Endodermal cell (in vitro differentiated cells): ENCODE results near the gene TLNRD1. TPM values are rescaled to one million over a fixed set of nuclear protein-coding genes. Genes with fewer than 3 reads are reported as not detected.
A peak's percentile ranks its signal among the peaks of the same experiment; 100 is the strongest.

Source experiments
- DNase-seq: peaks from one replicate; pipeline ENCODE4 v3.0.0-alpha.2; 2017
- H3K27ac ChIP-seq: 2 replicates; pipeline ENCODE4 v1.5.1; 2013; ENCODE audit warnings: mild to moderate bottlenecking, low read depth, low read length, moderate library complexity
- H3K27me3 ChIP-seq: 2 replicates; pipeline ENCODE4 v1.6.1; 2013; ENCODE audit warnings: mild to moderate bottlenecking, low read length, moderate library complexity; ENCODE audit not compliant: insufficient read depth, control insufficient read depth, poor library complexity, severe bottlenecking
- H3K36me3 ChIP-seq: 2 replicates; pipeline ENCODE4 v1.7.0; 2013; ENCODE audit warnings: mild to moderate bottlenecking, low read length, moderate library complexity; ENCODE audit not compliant: control insufficient read depth, insufficient read depth
- H3K4me1 ChIP-seq: one replicate; pipeline ENCODE4 v1.7.0; 2013; ENCODE audit warnings: low read length; ENCODE audit not compliant: control insufficient read depth, insufficient read depth
- H3K4me3 ChIP-seq: 2 replicates; pipeline ENCODE4 v1.5.1; 2013; ENCODE audit warnings: mild to moderate bottlenecking, low read length, moderate library complexity
- H3K9ac ChIP-seq: 2 replicates; pipeline ENCODE4 v1.6.1; 2013; ENCODE audit warnings: mild to moderate bottlenecking, low read length, moderate library complexity; ENCODE audit not compliant: poor library complexity, severe bottlenecking; ENCODE audit errors: extremely low read depth
- H3K9me3 ChIP-seq: 2 replicates; pipeline ENCODE4 v1.6.1; 2013; ENCODE audit warnings: mild to moderate bottlenecking, low read length, moderate library complexity; ENCODE audit not compliant: control insufficient read depth
- H3K27ac Mint-ChIP-seq: 2 replicates; pipeline ENCODE4 v1.8.0; 2020; ENCODE audit warnings: mixed read lengths
- H3K27me3 Mint-ChIP-seq: 2 replicates; pipeline ENCODE4 v1.8.0; 2021; ENCODE audit warnings: mild to moderate bottlenecking, mixed read lengths; ENCODE audit not compliant: insufficient read depth
- H3K36me3 Mint-ChIP-seq: 2 replicates; pipeline ENCODE4 v1.8.0; 2020; ENCODE audit warnings: low read depth, mixed read lengths
- H3K4me1 Mint-ChIP-seq: 2 replicates; pipeline ENCODE4 v1.8.0; 2020; ENCODE audit warnings: mixed read lengths
- H3K4me3 Mint-ChIP-seq: 2 replicates; pipeline ENCODE4 v1.8.0; 2020; ENCODE audit warnings: mild to moderate bottlenecking, moderate library complexity, mixed read lengths
- H3K9me3 Mint-ChIP-seq: 2 replicates; pipeline ENCODE4 v1.8.0; 2020; ENCODE audit warnings: mild to moderate bottlenecking, mixed read lengths
- CTCF ChIP-seq: fragments of 200-600 bp; sonication (generic); conservative IDR thresholded peaks from 2 replicates; pipeline ENCODE4 v1.5.0; 2021; ENCODE audit warnings: antibody characterized with exemption, mild to moderate bottlenecking
- WGBS, 2 experiments: methylation state at CpG; one replicate each; pipeline versions ENCODE4 v1.1.5 to v1.1.7; 2013; ENCODE audit warnings: missing lambda C conversion rate in 2 of 2, mixed read lengths in 1 of 2; ENCODE audit not compliant: insufficient coverage in 1 of 2, insufficient read length in 1 of 2; 5-methylcytosine and 5-hydroxymethylcytosine counted together
- total RNA-seq, 2 donors: library from RNA; stranded (reverse); fragmentation: NEBNext Ultra II Directional in 1 of 2; extraction: Animal tissue kit (Norgen Biotek cat#: 25700) in 1 of 2; gene quantifications; 2 replicates in 1 of 2; 3 replicates in 1 of 2; pipeline ENCODE4 v1.2.1, GENCODE V29; 2021

Gene TLNRD1
- total RNA-seq, 2 donors from 2014 or later, result 25.1 to 28.2 TPM

- Mint-ChIP-seq H3K4me3 (no peak overlapping the region), H3K4me1 (peaks cover 11% of the 10 kb centered on the region), H3K9me3 (no peaks in the 10 kb centered on the region), H3K27ac (no peak overlapping the region), H3K27me3 (no peaks in the 10 kb centered on the region), H3K36me3 (no peaks in the 10 kb centered on the region)
- TF ChIP-seq CTCF, result no peak
- no peak for DNase-seq
- WGBS, 2 experiments, result 91 to 95% methylated on average over 6 to 7 of the region's 7 CpGs
- Histone ChIP-seq H3K4me3 (no peak overlapping the region), H3K27me3 (no peaks in the 10 kb centered on the region), H3K36me3 (no peaks in the 10 kb centered on the region), H3K27ac (no peak overlapping the region), H3K4me1 (no peaks in the 10 kb centered on the region), H3K9ac (no peak overlapping the region), H3K9me3 (no peaks in the 10 kb centered on the region)
Measured at GRCh38 chr15:81021321-81021720, 20.6 kb downstream of the TLNRD1 start.

DNA sequence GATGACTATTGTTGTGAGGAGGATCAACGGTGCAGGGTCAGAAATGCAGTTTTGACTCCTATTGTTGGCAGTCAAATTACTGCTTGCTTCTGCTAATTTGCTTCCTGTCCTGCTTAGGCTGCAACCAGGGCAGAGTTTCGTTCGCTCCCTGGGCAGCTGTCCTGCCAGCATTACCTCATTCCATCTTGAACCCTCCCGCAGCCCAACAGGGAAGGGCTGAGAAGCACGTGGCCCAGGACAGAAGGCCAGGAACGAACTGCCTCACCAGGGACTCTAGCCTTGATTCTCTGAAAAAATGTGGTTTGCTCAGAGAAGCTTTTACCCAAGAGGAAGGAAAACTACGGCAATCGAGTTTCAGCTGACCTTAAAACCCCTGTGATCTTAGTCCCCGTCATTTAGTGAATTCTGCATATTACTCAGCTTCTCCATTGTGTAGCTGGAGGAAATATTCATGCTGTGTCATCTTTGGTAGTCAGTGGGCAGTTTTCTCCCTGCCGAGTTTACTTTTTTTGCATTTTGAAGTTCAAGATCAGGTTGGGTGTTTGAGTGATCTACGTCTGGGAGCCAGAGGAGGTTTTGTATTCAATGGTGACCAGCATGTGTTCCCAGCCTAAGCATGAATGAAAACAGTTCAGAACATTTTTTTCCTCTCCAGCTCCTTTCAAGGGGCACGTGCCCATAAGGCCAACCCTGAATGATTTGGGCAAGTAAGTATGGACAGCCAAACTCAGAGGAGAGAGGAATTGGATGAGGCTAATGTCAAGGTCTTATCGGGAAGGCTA is 23.0 kb downstream of the TLNRD1 start:
- H3K4me1 Mint-ChIP-seq, result peaks cover 11% of the 10 kb centered on the region
- H3K9ac ChIP-seq, result no peak overlapping the region
- TF ChIP-seq CTCF, result no peak
- H3K36me3 Mint-ChIP-seq, result no peaks in the 10 kb centered on the region
- H3K27ac ChIP-seq, result peak overlapping the region; percentile 41
- H3K4me3 Mint-ChIP-seq, result no peak overlapping the region
- 73 to 82% methylated on average over 6 to 13 of the region's 13 CpGs for WGBS, 2 experiments
- peak overlapping the region; percentile 33 for H3K27ac Mint-ChIP-seq
- H3K4me3 ChIP-seq, result no peak overlapping the region
- no peaks in the 10 kb centered on the region for H3K9me3 Mint-ChIP-seq
- H3K36me3 ChIP-seq, result no peaks in the 10 kb centered on the region
- DNase-seq, result peak; percentile 53
- no peaks in the 10 kb centered on the region for H3K27me3 Mint-ChIP-seq
- no peaks in the 10 kb centered on the region for H3K4me1 ChIP-seq
- H3K9me3 ChIP-seq, result no peaks in the 10 kb centered on the region
- no peaks in the 10 kb centered on the region for H3K27me3 ChIP-seq

- peak; percentile 45 for DNase-seq
- Histone ChIP-seq H3K9ac (no peak overlapping the region), H3K4me3 (no peak overlapping the region), H3K36me3 (no peaks in the 10 kb centered on the region), H3K27ac (peak overlapping the region; percentile 41), H3K4me1 (no peaks in the 10 kb centered on the region), H3K27me3 (no peaks in the 10 kb centered on the region), H3K9me3 (peaks cover under 1% of the 10 kb centered on the region)
- Mint-ChIP-seq H3K27ac (no peak overlapping the region), H3K9me3 (peaks cover 3% of the 10 kb centered on the region), H3K4me1 (peaks cover 11% of the 10 kb centered on the region), H3K36me3 (no peaks in the 10 kb centered on the region), H3K27me3 (no peaks in the 10 kb centered on the region), H3K4me3 (no peak overlapping the region)
- no peak for TF ChIP-seq CTCF
- WGBS, 2 experiments, result 87 to 90% methylated on average over 9 to 10 of the region's 10 CpGs
Measured at GRCh38 chr15:81024265-81024872, 23.6 kb downstream of the TLNRD1 start.
